Mononuclear cell (primary cell): Measurements from ENCODE around the gene PRR18. TPM values are rescaled to one million over a fixed set of nuclear protein-coding genes. Genes with fewer than 3 reads are reported as not detected.
"Not testable (repeated sequence)": the region's sequence is repeated elsewhere in the genome, so short reads cannot be mapped to it uniquely, and the experiment has no call there.

Source experiments
- H3K27me3 ChIP-seq: 2 replicates; pipeline ENCODE4 v1.6.0; 2011; ENCODE audit warnings: low read length, control low read depth; ENCODE audit not compliant: insufficient read depth
- H3K4me1 ChIP-seq: 2 replicates; pipeline ENCODE4 v1.5.1; 2011; ENCODE audit warnings: mild to moderate bottlenecking, low read length, control low read depth; ENCODE audit not compliant: insufficient read depth
- H3K4me3 ChIP-seq: 2 replicates; pipeline ENCODE4 v1.5.1; 2011; ENCODE audit warnings: mild to moderate bottlenecking, low read length, moderate library complexity
- H3K9me3 ChIP-seq: 2 replicates; pipeline ENCODE4 v1.5.1; 2011; ENCODE audit warnings: low read depth, mild to moderate bottlenecking, control low read depth, low read length
- total RNA-seq: library from RNA; depleted of rRNA; stranded (reverse); fragments of >200 nt; gene quantifications from one replicate; pipeline ENCODE4 v1.2.3, GENCODE V29; 2012

PRR18 gene
- not detected for total RNA-seq

- Histone ChIP-seq H3K9me3 (no peaks in the 10 kb centered on the region), H3K27me3 (peaks cover 51% of the 10 kb centered on the region), H3K4me3 (no peak within 1 kb of the TSS), H3K4me1 (peaks cover 7% of the 10 kb centered on the region)
Observed at GRCh38 chr6:166308033-166308768, at the start of gene PRR18. Gene PRR18, minus strand, starts transcription at chr6:166308392. Its CDS starts 250 bp downstream, at chr6:166308142.

- no peaks in the 10 kb centered on the region for H3K9me3 ChIP-seq
Observed at GRCh38 chr6:166355552-166355951, 47.4 kb upstream of the PRR18 start.

GRCh38 chr6:166354965-166355364, 46.8 kb upstream of the PRR18 start:
- H3K9me3 ChIP-seq: no peaks in the 10 kb centered on the region
- peaks cover 3% of the 10 kb centered on the region for H3K4me1 ChIP-seq
- peaks cover 6% of the 10 kb centered on the region for H3K27me3 ChIP-seq
- no peak overlapping the region for H3K4me3 ChIP-seq

More at GRCh38 chr6:166355552-166355951, 47.4 kb upstream of the PRR18 start:
- Histone ChIP-seq H3K27me3 (peaks cover 6% of the 10 kb centered on the region), H3K4me3 (no peak overlapping the region), H3K4me1 (peaks cover 7% of the 10 kb centered on the region)

- peaks cover 3% of the 10 kb centered on the region for H3K4me1 ChIP-seq
- peaks cover 4% of the 10 kb centered on the region for H3K9me3 ChIP-seq
- H3K27me3 ChIP-seq: peaks cover 6% of the 10 kb centered on the region
- no peak overlapping the region for H3K4me3 ChIP-seq
Observed at GRCh38 chr6:166354143-166354542, 46.0 kb upstream of the PRR18 start.

GRCh38 chr6:166353507-166353906, 45.3 kb upstream of the PRR18 start:
- H3K27me3 ChIP-seq: peaks cover 6% of the 10 kb centered on the region

GRCh38 chr6:166352923-166353322, 44.7 kb upstream of the PRR18 start:
- Histone ChIP-seq H3K9me3 (peaks cover 4% of the 10 kb centered on the region), H3K27me3 (peaks cover 3% of the 10 kb centered on the region), H3K4me1 (peaks cover 3% of the 10 kb centered on the region), H3K4me3 (no peak overlapping the region)

More at GRCh38 chr6:166353507-166353906, 45.3 kb upstream of the PRR18 start:
- Histone ChIP-seq H3K4me3 (no peak overlapping the region), H3K9me3 (peaks cover 4% of the 10 kb centered on the region), H3K4me1 (peaks cover 3% of the 10 kb centered on the region)

- H3K27me3 ChIP-seq: peaks cover 3% of the 10 kb centered on the region
- peaks cover 10% of the 10 kb centered on the region for H3K4me1 ChIP-seq
- H3K9me3 ChIP-seq: peaks cover 4% of the 10 kb centered on the region
- no peak overlapping the region for H3K4me3 ChIP-seq
Observed at GRCh38 chr6:166351715-166352285, 43.6 kb upstream of the PRR18 start.

- H3K4me3 ChIP-seq: no peak overlapping the region
- H3K9me3 ChIP-seq: peaks cover 4% of the 10 kb centered on the region
- H3K4me1 ChIP-seq: peaks cover 17% of the 10 kb centered on the region
- no peaks in the 10 kb centered on the region for H3K27me3 ChIP-seq
Observed at GRCh38 chr6:166348305-166348949, 40.2 kb upstream of the PRR18 start.

GRCh38 chr6:166346965-166347364, 38.8 kb upstream of the PRR18 start:
- Histone ChIP-seq H3K4me1 (peaks cover 24% of the 10 kb centered on the region), H3K9me3 (peaks cover 4% of the 10 kb centered on the region), H3K4me3 (no peak overlapping the region), H3K27me3 (no peaks in the 10 kb centered on the region)

GRCh38 chr6:166346449-166346848, 38.3 kb upstream of the PRR18 start:
- Histone ChIP-seq H3K4me3 (no peak overlapping the region), H3K27me3 (no peaks in the 10 kb centered on the region), H3K9me3 (peaks cover 4% of the 10 kb centered on the region), H3K4me1 (peaks cover 23% of the 10 kb centered on the region)

- H3K4me3 ChIP-seq, H3K27me3 ChIP-seq, H3K9me3 ChIP-seq: not testable (repeated sequence)
- peaks cover 31% of the 10 kb centered on the region for H3K4me1 ChIP-seq
Observed at GRCh38 chr6:166345672-166346071, 37.5 kb upstream of the PRR18 start.

GRCh38 chr6:166344921-166345320, 36.7 kb upstream of the PRR18 start:
- H3K4me3 ChIP-seq, H3K27me3 ChIP-seq, H3K9me3 ChIP-seq: not testable (repeated sequence)
- peaks cover 38% of the 10 kb centered on the region for H3K4me1 ChIP-seq

GRCh38 chr6:166344240-166344639, 36.0 kb upstream of the PRR18 start:
- Histone ChIP-seq H3K4me1 (peaks cover 45% of the 10 kb centered on the region), H3K9me3 (no peaks in the 10 kb centered on the region), H3K4me3 (no peak overlapping the region), H3K27me3 (no peaks in the 10 kb centered on the region)

GRCh38 chr6:166343150-166343487, 34.9 kb upstream of the PRR18 start:
- H3K4me1 ChIP-seq: peaks cover 54% of the 10 kb centered on the region
- H3K4me3 ChIP-seq: peak overlapping the region; percentile 98
- no peaks in the 10 kb centered on the region for H3K27me3 ChIP-seq
- H3K9me3 ChIP-seq: no peaks in the 10 kb centered on the region

- no peaks in the 10 kb centered on the region for H3K27me3 ChIP-seq
- no peaks in the 10 kb centered on the region for H3K9me3 ChIP-seq
- H3K4me3 ChIP-seq: peak within 1 kb of the TSS; percentile 98
- H3K4me1 ChIP-seq: peaks cover 54% of the 10 kb centered on the region
Observed at GRCh38 chr6:166342349-166343149, 34.4 kb upstream of the PRR18 start, which contains the start of gene SFT2D1. Gene SFT2D1, minus strand, starts transcription at chr6:166342545. Its CDS starts 64 bp downstream, at chr6:166342481.
